K562 (cell line): Measurements from ENCODE around the gene HNRNPLL. TPM values are rescaled to one million over a fixed set of nuclear protein-coding genes. Genes with fewer than 3 reads are reported as not detected.
A peak's percentile ranks its signal among the peaks of the same experiment; 100 is the strongest.

Experiments used
- ATAC-seq: fragments of 200-7000 bp; cut with Tn5 transposase; 3 replicates; pipeline ENCODE4 v1.9.1; 2020; ENCODE audit warnings: moderate library complexity
- BruUV-seq: library from RNA; stranded (reverse); fragments of 400-500 nt; replicated peaks from 2 replicates; lab custom pipeline; 2021; lab: Mats Ljungman, UMichigan
- CTCF ChIA-PET: fragments of 300-600 bp; formaldehyde crosslinking; extraction: SDS; loops from one replicate; lab custom pipeline; 2021; ENCODE audit warnings: low intra/inter-chr PET ratio; lab: Yijun Ruan, JAX
- POLR2A ChIA-PET: fragments of 300-600, 350-650 bp; sonication (Branson Sonifier 250); formaldehyde crosslinking; extraction: SDS; loops from one replicate; lab custom pipeline; 2021; ENCODE audit warnings: antibody characterized with exemption, inconsistent platforms; lab: Yijun Ruan, JAX
- DNase-seq, 4 experiments: peaks; one replicate each; pipeline versions ENCODE4 v3.0.0 to v3.0.0-alpha.2; 2011 to 2018; ENCODE audit warnings: low spot score in 3 of 4, mixed read lengths in 3 of 4; ENCODE audit errors: extremely low read depth in 1 of 4
- FAIRE-seq: peaks from 2 replicates; lab custom pipeline; 2011; peaks lifted over from hg19 to GRCh38; lab: Jason Lieb, UNC
- H2AFZ ChIP-seq: 2 replicates; pipeline ENCODE4 v1.6.0; 2011; ENCODE audit warnings: low read depth, low read length, control low read depth, inconsistent platforms
- H3K27ac ChIP-seq: fragments of 200-600 bp; 3 replicates; pipeline ENCODE4 v1.8.0; 2011; ENCODE audit warnings: low read depth, mild to moderate bottlenecking, control low read depth, inconsistent platforms, low read length, moderate library complexity, mixed read lengths; ENCODE audit errors: extremely low read depth
- H3K27me3 ChIP-seq, 2 experiments: fragments of 300-600 bp in 1 of 2; 2 replicates in 1 of 2; 3 replicates in 1 of 2; pipeline versions ENCODE4 v1.6.0 to v1.8.0; 2011; ENCODE audit warnings: inconsistent platforms in 2 of 2, low read length in 2 of 2, mild to moderate bottlenecking in 1 of 2, mixed read lengths in 1 of 2, moderate library complexity in 1 of 2; ENCODE audit not compliant: control insufficient read depth in 2 of 2, insufficient read depth in 2 of 2
- H3K36me3 ChIP-seq: fragments of 300-600 bp; 3 replicates; pipeline ENCODE4 v1.8.0; 2011; ENCODE audit warnings: mild to moderate bottlenecking, low read length, inconsistent platforms; ENCODE audit not compliant: control insufficient read depth, insufficient read depth
- H3K4me1 ChIP-seq, 2 experiments: fragments of 200-600 bp in 1 of 2; replicated peaks in 1 of 2; 2 replicates in 1 of 2; 3 replicates in 1 of 2; pipeline versions ENCODE4 v1.5.1 to v1.8.0; 2011; ENCODE audit warnings: inconsistent platforms in 2 of 2, low read length in 2 of 2, mild to moderate bottlenecking in 1 of 2, mixed read lengths in 1 of 2, moderate library complexity in 1 of 2; ENCODE audit not compliant: control insufficient read depth in 2 of 2, insufficient read depth in 2 of 2
- H3K4me2 ChIP-seq: 2 replicates; pipeline ENCODE4 v1.6.1; 2011; ENCODE audit warnings: low read length, control low read depth, inconsistent platforms, mixed read lengths; ENCODE audit not compliant: insufficient read depth
- H3K4me3 ChIP-seq: fragments of 200-600 bp; sonication (generic), shearing (Covaris generic); 2 replicates; pipeline ENCODE4 v1.5.1; 2016; ENCODE audit warnings: control low read depth, inconsistent platforms
- H3K79me2 ChIP-seq: fragments of 200-600 bp; 3 replicates; pipeline ENCODE4 v1.8.0; 2011; ENCODE audit warnings: low read length, inconsistent platforms; ENCODE audit not compliant: control insufficient read depth, insufficient read depth
- H3K9ac ChIP-seq, 2 experiments: 2 replicates each; pipeline versions ENCODE4 v1.6.0 to v1.6.1; 2011; ENCODE audit warnings: low read depth in 2 of 2, low read length in 2 of 2, control low read depth in 1 of 2, inconsistent platforms in 1 of 2, mild to moderate bottlenecking in 1 of 2, mixed read lengths in 1 of 2; ENCODE audit not compliant: insufficient read depth in 1 of 2
- H3K9me1 ChIP-seq: one replicate; pipeline ENCODE4 v1.6.0; 2011; ENCODE audit warnings: inconsistent platforms, mild to moderate bottlenecking, low read length, moderate library complexity; ENCODE audit not compliant: control insufficient read depth, insufficient read depth
- H3K9me3 ChIP-seq: replicated peaks from 2 replicates; pipeline ENCODE4 v1.5.1; 2011; ENCODE audit warnings: low read depth, low read length, inconsistent platforms; ENCODE audit not compliant: control insufficient read depth, insufficient read depth
- H4K20me1 ChIP-seq: replicated peaks from 2 replicates; pipeline ENCODE4 v1.6.1; 2011; ENCODE audit warnings: low read length, inconsistent platforms, mixed read lengths; ENCODE audit not compliant: control insufficient read depth, insufficient read depth
- ADNP ChIP-seq: fragments of 200-800 bp; sonication (Bioruptor generic); IDR thresholded peaks from 2 replicates; pipeline ENCODE4 v1.6.1; 2016; ENCODE audit warnings: missing genetic modification characterization, missing compliant biosample characterization
- CHD4 ChIP-seq: fragments of 200-600 bp; sonication (generic); IDR thresholded peaks from 3 replicates; pipeline ENCODE4 v1.6.1; 2012; ENCODE audit warnings: low read depth, mild to moderate bottlenecking, mixed read lengths, low read length, inconsistent platforms; ENCODE audit not compliant: insufficient read depth, insufficient replicate concordance, poor library complexity, severe bottlenecking
- DACH1 ChIP-seq: fragments of 450-650 bp; IDR thresholded peaks from 2 replicates; pipeline ENCODE4 v1.6.1; 2018; ENCODE audit not compliant: partially characterized antibody
- GTF2F1 ChIP-seq: IDR thresholded peaks from 2 replicates; pipeline ENCODE4 v1.6.1; 2011; ENCODE audit warnings: low read depth, low read length, improper control_type of control experiment
- MXI1 ChIP-seq: IDR thresholded peaks from 2 replicates; pipeline ENCODE4 v1.6.1; 2011; ENCODE audit warnings: low read depth, mild to moderate bottlenecking, improper control_type of control experiment, low read length
- NBN ChIP-seq: fragments of 450-650 bp; IDR thresholded peaks from 2 replicates; pipeline ENCODE4 v1.6.1; 2016; ENCODE audit warnings: low read depth, mild to moderate bottlenecking
- NFE2L1 ChIP-seq: fragments of 450-650 bp; IDR thresholded peaks from 2 replicates; pipeline ENCODE4 v1.6.1; 2016; ENCODE audit warnings: missing genetic modification characterization, low read depth, mild to moderate bottlenecking, missing compliant biosample characterization, moderate library complexity, borderline replicate concordance
- ZFP36 ChIP-seq: fragments of 150-350 bp; IDR thresholded peaks from 2 replicates; pipeline ENCODE4 v1.6.1; 2018; ENCODE audit warnings: low read length, low read depth; ENCODE audit not compliant: partially characterized antibody
- WGBS: fragments of 100-300 bp; shearing (Covaris generic); methylation state at CpG from one replicate; pipeline ENCODE4 v1.1.6; 2016; ENCODE audit warnings: low coverage, mixed read lengths; ENCODE audit not compliant: insufficient coverage; ENCODE audit errors: missing lambda C conversion rate; 5-methylcytosine and 5-hydroxymethylcytosine counted together
- in situ Hi-C: fragments of 300-500 bp; cut with MboI; formaldehyde crosslinking; loops from 4 replicates; pipeline ENCODE4 v1.15.0; 2018; ENCODE audit warnings: inconsistent platforms, mixed read lengths
- intact Hi-C: fragments of 100-400 bp; cut with micrococcal nuclease; formaldehyde crosslinking; loops from 2 replicates; pipeline ENCODE4 v1.14.2; 2022
- polyA plus RNA-seq, 8 experiments: library from polyadenylated mRNA; depleted of rRNA in 4 of 8; stranded (reverse) in 5 of 8; unstranded in 3 of 8; fragments of >200 nt; fragmentation: Nextera tagmentation in 2 of 8; fragmentation: Illumina TruSeq in 1 of 8; extraction: Ambion mirVana in 2 of 8; extraction: Trizol in 1 of 8; gene quantifications; 2 replicates each; pipeline versions ENCODE4 v1.2.1 to v1.2.3, GENCODE V29; 2011 to 2014; ENCODE audit warnings: inconsistent platforms in 1 of 8, missing spikeins in 1 of 8
- total RNA-seq, 7 experiments: library from RNA; depleted of rRNA in 6 of 7; stranded (reverse); fragments of >200 nt in 6 of 7; fragmentation: Illumina TruSeq in 2 of 7; extraction: Trizol in 2 of 7; gene quantifications; 2 replicates each; pipeline versions ENCODE4 v1.2.1 to v1.2.3, GENCODE V29; 2011 to 2021; ENCODE audit warnings: low replicate concordance in 1 of 7
- TF ChIP-seq, protein P1 (sequence below): fragments of 450-650 bp; formaldehyde crosslinking; IDR thresholded peaks from 2 replicates; pipeline ENCODE4 v1.4.0; 2022; ENCODE audit warnings: missing genetic modification characterization
- TF ChIP-seq, protein P2 (sequence below): sonication (generic); IDR thresholded peaks from 2 replicates; pipeline ENCODE4 v1.6.1; 2016
- TF ChIP-seq, protein P3 (sequence below): fragments of 450-650 bp; formaldehyde crosslinking; IDR thresholded peaks from 2 replicates; pipeline ENCODE4 v1.4.0; 2022; ENCODE audit warnings: missing genetic modification characterization

The HNRNPLL gene
- total and polyA plus RNA-seq, 9 of the 15 experiments (the other 6 are each of a cell fraction or from before 2014, with no cell fraction given), result 19.8 to 135 (median 57.8) TPM

- Histone ChIP-seq H4K20me1 (no peaks in the 10 kb centered on the region; the same call in 1 of the 2 replicates), H3K4me1 (peaks cover 7 to 16% of the 10 kb centered on the region in 2 experiments; a peak in 3 of 5 replicates), H3K36me3 (no peaks in the 10 kb centered on the region), H3K9me3 (no peaks in the 10 kb centered on the region), H3K27me3 (peaks cover 14 to 36% of the 10 kb centered on the region in 2 experiments; a peak in 3 of 5 replicates), H3K79me2 (no peaks in the 10 kb centered on the region), H3K4me2 (peak overlapping the region; percentile 83; the same call in 1 of the 2 replicates), H3K27ac (no peak overlapping the region), H3K9me1 (no peaks in the 10 kb centered on the region), H3K9ac (peak overlapping the region in 1 of 2 experiments; percentile 2; a peak in 1 of 4 replicates), H2AFZ (peak overlapping the region; percentile 94), H3K4me3 (no peak overlapping the region)
- DNase-seq (no peak), ATAC-seq (no peak), FAIRE-seq (no peak)
- 60% methylated on average over 11 of the region's 11 CpGs for WGBS
- in situ Hi-C loops, result no loop called here
- ChIA-PET CTCF (interaction anchor here (1.4 to 2.2 kb wide), 4 partner anchors 47 to 694 kb away, joined by 5 to 18 read pairs (median 7); no protein-coding TSS in a partner anchor), POLR2A (interaction anchor here (0.8 to 1.4 kb wide), 4 partner anchors 14 to 216 kb away, joined by 3 to 5 read pairs (median 4); partner anchors contain the start of gene SRSF7)
- intact Hi-C loops, result loop anchor here (5.0 to 10.0 kb wide), 3 partner anchors 279 to 692 kb away; no protein-coding TSS in a partner anchor
- TF ChIP-seq, protein P1, sequence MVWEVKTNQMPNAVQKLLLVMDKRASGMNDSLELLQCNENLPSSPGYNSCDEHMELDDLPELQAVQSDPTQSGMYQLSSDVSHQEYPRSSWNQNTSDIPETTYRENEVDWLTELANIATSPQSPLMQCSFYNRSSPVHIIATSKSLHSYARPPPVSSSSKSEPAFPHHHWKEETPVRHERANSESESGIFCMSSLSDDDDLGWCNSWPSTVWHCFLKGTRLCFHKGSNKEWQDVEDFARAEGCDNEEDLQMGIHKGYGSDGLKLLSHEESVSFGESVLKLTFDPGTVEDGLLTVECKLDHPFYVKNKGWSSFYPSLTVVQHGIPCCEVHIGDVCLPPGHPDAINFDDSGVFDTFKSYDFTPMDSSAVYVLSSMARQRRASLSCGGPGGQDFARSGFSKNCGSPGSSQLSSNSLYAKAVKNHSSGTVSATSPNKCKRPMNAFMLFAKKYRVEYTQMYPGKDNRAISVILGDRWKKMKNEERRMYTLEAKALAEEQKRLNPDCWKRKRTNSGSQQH (CRISPR knock-in tag), result no peak
- no peak for TF ChIP-seq ADNP (tag)
- TF ChIP-seq, protein P2, sequence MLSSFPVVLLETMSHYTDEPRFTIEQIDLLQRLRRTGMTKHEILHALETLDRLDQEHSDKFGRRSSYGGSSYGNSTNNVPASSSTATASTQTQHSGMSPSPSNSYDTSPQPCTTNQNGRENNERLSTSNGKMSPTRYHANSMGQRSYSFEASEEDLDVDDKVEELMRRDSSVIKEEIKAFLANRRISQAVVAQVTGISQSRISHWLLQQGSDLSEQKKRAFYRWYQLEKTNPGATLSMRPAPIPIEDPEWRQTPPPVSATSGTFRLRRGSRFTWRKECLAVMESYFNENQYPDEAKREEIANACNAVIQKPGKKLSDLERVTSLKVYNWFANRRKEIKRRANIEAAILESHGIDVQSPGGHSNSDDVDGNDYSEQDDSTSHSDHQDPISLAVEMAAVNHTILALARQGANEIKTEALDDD, result no peak
- TF ChIP-seq, protein P3, sequence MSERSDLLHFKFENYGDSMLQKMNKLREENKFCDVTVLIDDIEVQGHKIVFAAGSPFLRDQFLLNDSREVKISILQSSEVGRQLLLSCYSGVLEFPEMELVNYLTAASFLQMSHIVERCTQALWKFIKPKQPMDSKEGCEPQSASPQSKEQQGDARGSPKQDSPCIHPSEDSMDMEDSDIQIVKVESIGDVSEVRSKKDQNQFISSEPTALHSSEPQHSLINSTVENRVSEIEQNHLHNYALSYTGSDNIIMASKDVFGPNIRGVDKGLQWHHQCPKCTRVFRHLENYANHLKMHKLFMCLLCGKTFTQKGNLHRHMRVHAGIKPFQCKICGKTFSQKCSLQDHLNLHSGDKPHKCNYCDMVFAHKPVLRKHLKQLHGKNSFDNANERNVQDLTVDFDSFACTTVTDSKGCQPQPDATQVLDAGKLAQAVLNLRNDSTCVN, result no peak
- TF ChIP-seq CHD4, result no peak
- no peak for TF ChIP-seq DACH1
- no peak for TF ChIP-seq GTF2F1
- no peak for TF ChIP-seq NBN
- TF ChIP-seq MXI1, result no peak
- TF ChIP-seq ZFP36, result no peak
- no peak for TF ChIP-seq NFE2L1 (tag)
- BruUV-seq, result no TSS peak
These were observed 67.4 kb downstream of the HNRNPLL start for GRCh38 chr2:38535404-38535743.
